Hematopoietic multipotent progenitor cell treated with erythropoietin and hydrocortisone succinate and interleukin-3 and kit ligand, for 6 days (in vitro differentiated cells): ENCODE data around the gene HIP1R.
A peak's percentile ranks its signal among the peaks of the same experiment; 100 is the strongest.
"Not testable (repeated sequence)": the region's sequence is repeated elsewhere in the genome, so short reads cannot be mapped to it uniquely, and the experiment has no call there.

Source experiments
- DNase-seq: peaks from one replicate; pipeline ENCODE4 v3.0.0-alpha.2; 2015

HIP1R gene

DNA sequence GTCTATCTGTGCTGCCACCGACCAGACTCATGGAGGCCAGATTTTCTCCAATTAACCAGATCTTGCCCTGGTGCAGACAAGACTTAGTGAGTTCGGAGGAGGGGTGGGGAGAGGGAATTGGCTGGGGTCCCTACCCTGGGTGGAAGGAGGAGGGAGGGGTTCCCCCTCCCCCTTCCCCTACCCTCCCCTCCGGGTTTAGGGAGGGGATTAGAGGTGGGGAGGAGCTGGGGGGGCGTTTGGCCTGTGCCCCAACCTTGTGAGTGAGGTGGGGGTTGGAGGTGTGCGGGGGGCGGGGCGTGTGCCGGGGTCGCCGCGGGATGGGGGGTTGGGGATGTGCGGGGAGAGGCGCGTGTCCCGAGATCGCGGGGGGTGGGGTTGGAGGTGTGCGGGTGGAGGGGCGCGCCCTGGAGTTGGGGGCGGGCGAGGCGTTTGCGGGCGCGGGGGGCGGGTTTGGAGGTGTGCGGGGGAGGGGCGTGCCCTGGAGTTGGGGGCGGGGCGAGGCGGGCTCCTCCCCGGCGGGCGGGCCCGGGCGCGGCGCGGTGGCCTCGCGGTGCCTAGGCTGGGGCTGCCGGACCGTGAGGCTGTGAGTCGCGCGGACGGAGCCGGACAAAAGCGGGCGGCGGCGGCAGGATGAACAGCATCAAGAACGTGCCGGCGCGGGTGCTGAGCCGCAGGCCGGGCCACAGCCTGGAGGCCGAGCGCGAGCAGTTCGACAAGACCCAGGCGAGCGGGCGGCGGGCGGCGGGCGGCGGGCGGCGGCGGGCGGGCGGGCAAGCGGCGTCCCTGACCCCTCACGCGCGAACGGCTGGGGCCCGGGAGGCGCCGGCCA is at the start of gene HIP1R:
Gene HIP1R, plus strand, starts transcription at position 537 of the 829 bp plus-strand sequence. Its CDS starts 94 bp downstream, at position 631.
- DNase-seq: peak; percentile 52

- no peak for DNase-seq
Measured at GRCh38 chr12:122785503-122785902, 49.8 kb upstream of the HIP1R start.

GRCh38 chr12:122788387-122788786 is 46.9 kb upstream of the HIP1R start:
- DNase-seq: peak; percentile 44

GRCh38 chr12:122789637-122790036 is 45.6 kb upstream of the HIP1R start:
- peak; percentile 74 for DNase-seq

GRCh38 chr12:122790393-122791075 is 44.7 kb upstream of the HIP1R start:
- DNase-seq: no peak

GRCh38 chr12:122793685-122794106 is 41.6 kb upstream of the HIP1R start:
- peak; percentile 96 for DNase-seq

DNA sequence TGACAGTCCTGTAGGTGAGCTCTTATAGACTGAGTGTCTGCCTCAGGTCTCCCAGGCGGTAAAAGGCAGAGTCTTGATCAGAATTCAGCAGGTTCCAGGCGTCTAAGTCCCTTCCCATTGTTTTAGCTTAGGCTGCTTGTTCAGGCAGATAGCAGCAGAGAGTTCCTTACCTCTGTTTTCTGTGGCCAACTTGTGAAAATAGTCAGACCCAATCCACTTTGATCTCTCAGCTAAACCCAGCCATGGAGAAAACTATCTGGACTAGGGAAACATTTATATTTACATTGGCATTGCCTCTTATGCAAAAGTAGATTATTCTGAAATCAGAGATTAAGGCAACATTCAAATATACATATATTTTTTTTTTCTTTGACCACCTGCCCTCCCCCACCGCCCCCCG is 39.5 kb upstream of the HIP1R start:
- no peak for DNase-seq

DNA sequence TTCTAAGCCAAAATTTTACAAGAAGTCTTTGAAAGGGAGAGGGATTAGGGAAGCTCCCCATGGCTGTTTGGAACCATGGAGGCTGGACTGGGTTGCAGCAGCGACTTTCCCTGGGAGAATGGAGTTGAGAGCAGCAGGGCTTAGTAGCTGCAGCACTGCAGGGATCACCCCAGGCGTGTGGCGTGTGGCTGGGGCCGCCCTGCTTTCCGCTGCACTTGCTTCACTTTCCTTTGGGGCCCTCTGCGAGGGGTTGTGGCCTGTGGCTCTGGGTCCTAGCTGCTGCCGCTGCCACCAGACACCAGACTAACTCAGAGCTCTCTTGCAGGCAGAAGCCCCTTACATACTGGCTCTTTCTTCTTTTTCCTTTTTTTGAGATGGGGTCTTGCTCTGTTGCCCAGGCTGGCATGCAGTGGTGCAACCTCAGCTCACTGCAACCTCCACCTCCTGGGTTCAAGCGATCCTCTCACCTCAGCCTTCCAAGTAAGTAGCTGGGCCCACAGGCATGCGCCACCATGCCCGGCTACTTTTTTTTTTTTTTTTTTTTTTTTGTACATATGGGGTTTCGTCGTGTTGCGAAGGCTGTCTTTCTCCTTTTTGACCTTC is 35.5 kb upstream of the HIP1R start:
- peak; percentile 32 for DNase-seq

DNA sequence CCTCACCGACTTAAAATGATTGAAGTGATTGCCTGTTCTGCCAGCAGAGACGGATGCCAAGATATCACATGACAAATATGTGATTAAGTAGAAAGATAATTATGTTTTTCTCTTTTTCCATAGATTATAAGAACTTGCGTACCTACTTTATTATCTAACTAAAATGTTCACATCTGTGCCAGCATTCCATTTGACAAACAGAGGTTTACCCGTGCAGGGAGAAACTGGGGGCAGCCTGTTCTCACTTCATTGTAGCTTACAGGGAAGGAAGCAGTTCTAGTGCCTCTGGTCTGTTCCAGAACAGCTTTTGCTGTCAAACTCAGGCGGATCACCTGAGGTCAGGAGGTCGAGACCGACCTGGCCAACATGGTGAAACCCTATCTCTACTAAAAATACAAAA is 31.3 kb upstream of the HIP1R start:
- DNase-seq: no peak

GRCh38 chr12:122804957-122805356 is 30.3 kb upstream of the HIP1R start:
- DNase-seq: not testable (repeated sequence)

DNA sequence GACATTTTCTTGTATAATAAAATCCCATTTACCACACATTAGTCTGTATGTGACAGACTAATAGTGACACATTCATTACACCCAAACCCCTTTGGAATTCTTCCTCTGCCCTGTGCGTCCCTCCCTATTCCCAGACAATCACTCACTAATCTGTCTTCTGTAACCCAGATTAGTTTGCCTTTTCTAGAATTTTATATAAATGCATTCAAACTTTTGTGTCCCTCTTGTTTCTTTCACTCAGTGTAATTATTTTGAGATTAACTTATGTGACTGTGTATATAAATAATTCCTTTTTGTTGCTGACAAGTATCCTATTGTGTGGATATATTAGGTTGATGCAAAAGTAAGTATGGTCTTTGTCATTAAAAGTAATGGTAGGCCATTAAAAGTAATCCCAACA is 27.6 kb upstream of the HIP1R start:
- no peak for DNase-seq

GRCh38 chr12:122811777-122812176 is 23.5 kb upstream of the HIP1R start:
- DNase-seq: no peak

DNA sequence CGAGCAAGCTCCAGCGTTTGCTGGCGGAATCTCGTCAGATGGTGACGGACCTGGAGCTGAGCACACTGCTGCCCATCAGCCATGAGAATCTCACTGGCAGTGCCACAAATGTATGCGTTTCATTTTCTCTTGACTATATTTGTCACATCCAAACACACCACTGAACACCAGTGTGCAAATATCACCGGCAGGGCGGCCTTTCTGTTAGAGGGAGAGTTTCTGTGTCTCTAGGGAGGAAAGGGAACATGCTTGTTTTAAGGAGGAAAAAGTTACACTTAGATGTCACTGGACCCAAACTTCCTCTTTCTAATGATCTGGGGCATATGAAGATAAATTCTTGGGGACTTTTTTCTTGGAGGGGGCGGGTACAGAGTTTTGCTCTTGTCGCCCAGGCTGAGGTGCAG is 21.9 kb upstream of the HIP1R start:
- peak; percentile 52 for DNase-seq

- no peak for DNase-seq
Measured at GRCh38 chr12:122819209-122819785, 16.0 kb upstream of the HIP1R start.

- DNase-seq: no peak
Measured at GRCh38 chr12:122820138-122820537, 15.1 kb upstream of the HIP1R start.

- DNase-seq: no peak
Measured at GRCh38 chr12:122820838-122821271, 14.4 kb upstream of the HIP1R start.

GRCh38 chr12:122823429-122823828 is 11.8 kb upstream of the HIP1R start:
- no peak for DNase-seq

GRCh38 chr12:122825773-122826724 is 9.2 kb upstream of the HIP1R start:
- DNase-seq: no peak

DNA sequence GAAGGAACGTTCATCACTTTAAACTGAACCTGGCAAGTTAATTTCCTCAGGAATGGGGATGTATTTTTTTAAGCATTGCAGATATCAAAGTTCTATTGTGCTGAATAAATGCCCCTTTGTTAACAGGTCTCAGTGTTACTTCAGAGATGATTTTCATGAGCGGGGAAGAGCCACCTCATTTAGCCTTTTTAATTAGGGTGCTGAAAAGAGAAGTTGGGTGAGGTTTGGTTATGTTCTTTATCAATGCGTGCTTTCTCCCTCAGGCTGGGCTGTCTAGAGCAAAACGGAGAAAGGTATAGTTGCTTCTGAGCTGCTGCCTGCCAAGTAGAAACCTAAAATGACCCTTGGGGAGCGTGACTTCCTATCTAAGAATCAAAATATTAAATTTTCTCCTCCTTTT is 8.0 kb upstream of the HIP1R start:
- DNase-seq: no peak

DNA sequence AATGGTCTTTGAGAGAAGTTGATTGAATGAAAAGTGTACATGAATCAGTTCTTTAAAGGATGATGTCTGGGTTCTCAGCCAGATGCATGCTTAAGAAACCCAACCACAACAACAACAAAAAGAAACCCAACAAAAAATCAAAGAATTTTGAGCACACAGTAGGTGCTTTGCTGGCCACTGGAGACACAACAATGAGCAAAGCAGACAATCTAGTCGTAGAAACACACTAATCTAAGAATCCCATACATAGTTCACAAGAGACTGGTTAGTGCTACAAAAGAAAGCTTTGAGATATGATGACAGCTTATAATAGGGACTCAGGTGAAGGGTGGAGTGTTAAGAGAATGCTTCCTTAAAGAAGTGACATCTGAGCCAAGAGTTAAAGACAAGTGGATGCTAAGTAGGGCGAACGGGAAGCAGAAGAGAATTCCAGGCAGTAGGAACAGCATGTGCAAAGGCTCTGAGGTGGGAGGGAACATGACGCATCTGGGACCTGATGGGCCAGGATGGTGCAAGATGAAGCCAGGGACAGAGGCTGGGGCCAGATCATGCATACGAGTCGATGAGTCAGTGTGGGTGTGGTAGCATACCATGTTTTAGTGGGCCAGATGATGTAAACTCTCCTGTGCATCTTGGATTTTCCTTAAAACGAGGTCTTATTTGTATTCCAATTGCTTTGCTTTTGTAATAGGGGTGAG is 4.6 kb upstream of the HIP1R start:
- peak; percentile 22 for DNase-seq

GRCh38 chr12:122834104-122834920 is 945 bp upstream of the HIP1R start:
- DNase-seq: peak; percentile 52
